Stomach smooth muscle (tissue), 2 donors: ENCODE measurements around the gene FMNL1.
A peak's percentile ranks its signal among the peaks of the same experiment; 100 is the strongest.

Experiments used
- H3K27ac ChIP-seq: one replicate; pipeline ENCODE4 v1.7.0; 2013; ENCODE audit warnings: mild to moderate bottlenecking, low read length, inconsistent platforms
- H3K27me3 ChIP-seq, 2 donors: one replicate each; pipeline ENCODE4 v1.7.0; 2013; ENCODE audit warnings: low read length in 2 of 2; ENCODE audit not compliant: insufficient read depth in 2 of 2, control insufficient read depth in 1 of 2
- H3K36me3 ChIP-seq, 2 donors: one replicate each; pipeline ENCODE4 v1.7.0; 2013; ENCODE audit warnings: low read length in 2 of 2; ENCODE audit not compliant: control insufficient read depth in 2 of 2, insufficient read depth in 2 of 2
- H3K4me1 ChIP-seq: one replicate; pipeline ENCODE4 v1.7.0; 2013; ENCODE audit warnings: low read length; ENCODE audit not compliant: control insufficient read depth, insufficient read depth
- H3K4me3 ChIP-seq, 2 donors: one replicate each; pipeline ENCODE4 v1.7.0; 2013; ENCODE audit warnings: low read length in 2 of 2
- H3K9ac ChIP-seq, 2 donors: one replicate each; pipeline ENCODE4 v1.7.0; 2013; ENCODE audit warnings: low read length in 2 of 2, mild to moderate bottlenecking in 1 of 2
- H3K9me3 ChIP-seq, 2 donors: one replicate each; pipeline ENCODE4 v1.7.0; 2013; ENCODE audit warnings: low read length in 2 of 2; ENCODE audit not compliant: control insufficient read depth in 2 of 2
- donor health status: healthy.
- donor health status: Pancreatic carcinoma.

The FMNL1 gene

GRCh38 chr17:45221081-45222013, at the start of gene FMNL1:
Gene FMNL1 (plus strand): TSS chr17:45221885. CDS start chr17:45222125, 240 bp downstream.
- Histone ChIP-seq H3K9ac (peak within 1 kb of the TSS in 1 of 2 donors; percentile 44), H3K36me3 (no peaks in the 10 kb centered on the region), H3K27me3 (peaks cover 11 to 16% of the 10 kb centered on the region in 2 donors), H3K4me1 (peaks cover 22% of the 10 kb centered on the region), H3K4me3 (peak within 1 kb of the TSS; percentile 57 to 69), H3K27ac (peak within 1 kb of the TSS; percentile 18), H3K9me3 (no peaks in the 10 kb centered on the region)

GRCh38 chr17:45172232-45172540, 49.5 kb upstream of the FMNL1 start:
- H3K4me1 ChIP-seq, result peaks cover 33% of the 10 kb centered on the region
- no peaks in the 10 kb centered on the region for H3K27me3 ChIP-seq
- H3K9ac ChIP-seq, result peak overlapping the region; percentile 60 to 62
- H3K9me3 ChIP-seq, result no peaks in the 10 kb centered on the region
- H3K4me3 ChIP-seq, result peak overlapping the region; percentile 59 to 67
- no peaks in the 10 kb centered on the region for H3K36me3 ChIP-seq
- H3K27ac ChIP-seq, result peak overlapping the region; percentile 94

- Histone ChIP-seq H3K27ac (peak overlapping the region; percentile 94), H3K9ac (peak overlapping the region; percentile 60 to 69), H3K9me3 (no peaks in the 10 kb centered on the region), H3K4me1 (peaks cover 33% of the 10 kb centered on the region), H3K36me3 (no peaks in the 10 kb centered on the region), H3K27me3 (no peaks in the 10 kb centered on the region), H3K4me3 (peak overlapping the region; percentile 59 to 67)
Observed at GRCh38 chr17:45172541-45173286, 49.0 kb upstream of the FMNL1 start.

GRCh38 chr17:45175759-45176115, 45.9 kb upstream of the FMNL1 start:
- no peak overlapping the region for H3K4me3 ChIP-seq
- peaks cover 23% of the 10 kb centered on the region for H3K4me1 ChIP-seq
- no peak overlapping the region for H3K27ac ChIP-seq

GRCh38 chr17:45177563-45177962, 44.1 kb upstream of the FMNL1 start:
- Histone ChIP-seq H3K9me3 (no peaks in the 10 kb centered on the region), H3K9ac (no peak overlapping the region), H3K27me3 (no peaks in the 10 kb centered on the region), H3K36me3 (no peaks in the 10 kb centered on the region), H3K4me1 (peaks cover 6% of the 10 kb centered on the region), H3K27ac (no peak overlapping the region), H3K4me3 (no peak overlapping the region)

More at GRCh38 chr17:45175759-45176115, 45.9 kb upstream of the FMNL1 start:
- Histone ChIP-seq H3K9me3 (no peaks in the 10 kb centered on the region), H3K27me3 (no peaks in the 10 kb centered on the region), H3K9ac (no peak overlapping the region), H3K36me3 (no peaks in the 10 kb centered on the region)

- no peaks in the 10 kb centered on the region for H3K36me3 ChIP-seq
- H3K4me3 ChIP-seq, result no peak overlapping the region
- no peak overlapping the region for H3K9ac ChIP-seq
- H3K4me1 ChIP-seq, result no peaks in the 10 kb centered on the region
- H3K9me3 ChIP-seq, result no peaks in the 10 kb centered on the region
- H3K27ac ChIP-seq, result no peak overlapping the region
- no peaks in the 10 kb centered on the region for H3K27me3 ChIP-seq
Observed at GRCh38 chr17:45184144-45184543, 37.5 kb upstream of the FMNL1 start.

GRCh38 chr17:45186801-45187354, 34.8 kb upstream of the FMNL1 start:
- Histone ChIP-seq H3K27me3 (no peaks in the 10 kb centered on the region), H3K4me1 (no peaks in the 10 kb centered on the region), H3K4me3 (no peak overlapping the region), H3K36me3 (no peaks in the 10 kb centered on the region), H3K9me3 (no peaks in the 10 kb centered on the region), H3K27ac (no peak overlapping the region), H3K9ac (no peak overlapping the region)

GRCh38 chr17:45189009-45189408, 32.7 kb upstream of the FMNL1 start:
- H3K9ac ChIP-seq, result no peak overlapping the region

GRCh38 chr17:45190503-45191255, 31.0 kb upstream of the FMNL1 start:
- Histone ChIP-seq H3K9me3 (no peaks in the 10 kb centered on the region), H3K36me3 (no peaks in the 10 kb centered on the region), H3K27ac (no peak overlapping the region), H3K4me3 (no peak overlapping the region), H3K9ac (no peak overlapping the region), H3K4me1 (no peaks in the 10 kb centered on the region), H3K27me3 (peaks cover 0 to 2% of the 10 kb centered on the region in 2 donors)

More at GRCh38 chr17:45189009-45189408, 32.7 kb upstream of the FMNL1 start:
- Histone ChIP-seq H3K4me3 (no peak overlapping the region), H3K27ac (no peak overlapping the region), H3K4me1 (no peaks in the 10 kb centered on the region), H3K9me3 (no peaks in the 10 kb centered on the region), H3K27me3 (no peaks in the 10 kb centered on the region), H3K36me3 (no peaks in the 10 kb centered on the region)

GRCh38 chr17:45195424-45195823, 26.3 kb upstream of the FMNL1 start:
- no peak overlapping the region for H3K4me3 ChIP-seq
- peaks cover 0 to 2% of the 10 kb centered on the region in 2 donors for H3K27me3 ChIP-seq
- peaks cover 13% of the 10 kb centered on the region for H3K4me1 ChIP-seq
- no peaks in the 10 kb centered on the region for H3K36me3 ChIP-seq
- H3K9ac ChIP-seq, result no peak overlapping the region
- H3K9me3 ChIP-seq, result no peaks in the 10 kb centered on the region
- no peak overlapping the region for H3K27ac ChIP-seq
